Endometrium (tissue), 2 donors: ENCODE results near the gene BMPR1B.
"Not testable (repeated sequence)": the region's sequence is repeated elsewhere in the genome, so short reads cannot be mapped to it uniquely, and the experiment has no call there.

ENCODE experiments used
- FAIRE-seq: peaks from 2 replicates; lab custom pipeline; 2012; peaks lifted over from hg19 to GRCh38; lab: Jason Lieb, UNC
- donor health status: control.
- donor health status: control.

The BMPR1B gene

GRCh38 chr4:95142932-95143331 is 385.2 kb downstream of the BMPR1B start:
- no peak for FAIRE-seq

GRCh38 chr4:95151255-95151654 is 393.5 kb downstream of the BMPR1B start:
- no peak for FAIRE-seq

DNA sequence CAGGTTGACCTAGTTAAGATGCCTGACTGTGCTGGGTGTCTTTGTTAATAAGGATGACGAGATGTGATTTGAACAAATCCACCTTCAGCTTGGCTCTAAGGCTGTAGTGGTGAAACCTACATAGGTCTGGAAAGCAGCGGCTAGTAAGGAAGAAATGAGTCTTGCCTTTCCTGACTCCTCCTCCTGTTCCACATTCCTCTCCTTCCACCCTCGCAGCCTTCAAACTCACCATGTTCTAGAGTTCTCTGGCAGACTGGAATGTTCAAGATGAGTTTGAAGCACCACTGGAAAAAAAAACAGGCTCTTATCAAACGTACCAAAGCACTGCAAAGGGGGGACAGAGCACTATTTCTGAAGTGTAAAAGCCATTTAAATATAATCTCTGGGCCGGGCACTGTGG is 395.4 kb downstream of the BMPR1B start:
- FAIRE-seq = no peak

DNA sequence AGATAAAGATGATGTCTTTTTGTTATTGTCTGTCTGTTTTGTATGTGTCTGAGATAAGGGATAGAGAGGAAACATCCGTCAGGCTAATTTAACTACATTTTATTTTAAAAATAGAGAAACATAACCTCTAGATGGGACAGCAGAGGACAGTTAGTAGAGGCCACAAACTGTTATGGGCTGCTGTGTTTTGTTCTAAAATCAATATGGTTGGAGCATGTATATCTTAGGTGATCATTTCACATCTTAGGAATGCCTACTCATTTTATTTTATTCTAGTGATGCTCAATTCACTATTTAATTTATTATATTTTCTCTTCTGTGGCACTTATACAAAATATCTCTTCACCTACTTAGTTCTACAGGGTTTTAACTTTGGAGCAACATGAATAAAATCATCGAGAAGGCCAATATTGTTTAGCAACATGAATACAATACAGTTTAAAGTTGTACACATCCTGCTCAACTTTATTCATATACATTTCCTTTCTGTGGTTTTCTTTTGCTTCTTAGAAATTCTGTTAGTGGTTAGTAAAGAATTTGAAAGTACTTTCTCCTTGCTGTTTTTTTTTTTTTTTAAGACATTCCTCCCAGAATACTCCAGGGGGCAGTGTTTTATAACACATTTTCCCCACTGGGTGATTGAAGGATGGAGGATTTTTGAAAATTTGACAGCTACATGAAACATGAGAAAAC is 398.1 kb downstream of the BMPR1B start:
- FAIRE-seq = peak; percentile 89

GRCh38 chr4:95156452-95156765 is 398.7 kb downstream of the BMPR1B start:
- FAIRE-seq = peak; percentile 23

GRCh38 chr4:95157596-95157995 is 399.8 kb downstream of the BMPR1B start:
- FAIRE-seq = no peak

- no peak for FAIRE-seq
Observed at GRCh38 chr4:95158045-95158444, 400.3 kb downstream of the BMPR1B start.

DNA sequence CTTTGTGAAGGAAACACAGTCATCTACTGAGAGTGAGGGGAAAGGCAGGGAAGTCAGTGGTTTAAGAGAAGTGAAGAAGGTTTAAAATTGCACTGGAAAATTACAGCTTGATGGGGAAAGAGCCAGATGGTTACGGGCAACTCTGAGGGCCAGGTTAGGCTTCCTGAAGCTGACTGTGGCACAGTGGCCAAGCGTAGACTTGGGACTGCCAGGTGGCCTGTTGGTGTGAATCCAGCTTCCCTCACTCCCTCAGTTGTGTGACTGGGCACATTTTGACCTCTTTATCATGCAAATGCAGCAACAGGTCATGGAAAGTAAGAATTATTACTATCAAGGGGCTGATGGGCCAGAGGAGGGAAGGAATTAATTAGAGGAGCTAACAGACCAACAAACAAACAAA is 400.9 kb downstream of the BMPR1B start:
- no peak for FAIRE-seq

DNA sequence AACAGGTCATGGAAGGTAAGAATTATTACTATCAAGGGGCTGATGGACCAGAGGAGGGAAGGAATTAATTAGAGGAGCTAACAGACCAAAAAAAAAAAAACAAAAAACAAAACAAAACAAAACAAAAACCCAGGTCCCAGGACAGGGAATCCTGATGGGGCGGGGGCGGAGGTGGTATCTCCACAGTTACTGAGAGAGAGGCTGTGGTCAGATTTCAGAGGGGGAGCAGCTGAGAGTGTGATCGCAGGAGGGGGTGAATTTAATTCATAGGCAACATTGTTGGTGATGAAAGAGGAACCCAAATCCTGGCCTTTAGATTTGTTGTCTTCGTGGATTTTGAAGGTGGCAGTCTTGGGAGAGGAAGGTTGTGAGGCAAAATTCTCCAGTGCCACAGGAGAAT is 401.6 kb downstream of the BMPR1B start:
- no peak for FAIRE-seq

GRCh38 chr4:95161781-95162469 is 404.2 kb downstream of the BMPR1B start:
- FAIRE-seq = no peak

DNA sequence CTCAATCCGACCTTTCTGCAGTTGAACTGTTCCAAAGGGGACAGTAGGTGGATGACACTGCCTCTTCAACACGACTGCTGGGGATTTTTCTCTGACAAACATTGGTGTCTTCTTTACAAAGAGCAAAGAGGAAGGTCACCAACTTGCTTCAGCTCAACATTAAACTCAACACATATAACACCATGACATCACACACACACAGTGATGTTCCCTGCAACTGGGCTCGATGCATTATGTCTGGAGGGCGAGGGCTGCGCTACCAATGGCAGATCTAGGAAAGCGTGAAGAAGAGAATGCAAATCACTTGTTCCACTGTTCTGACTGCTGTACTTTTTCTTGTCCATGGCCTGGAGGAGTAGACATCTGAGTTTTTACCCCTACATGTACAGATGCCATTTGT is 405.1 kb downstream of the BMPR1B start:
- FAIRE-seq = no peak

DNA sequence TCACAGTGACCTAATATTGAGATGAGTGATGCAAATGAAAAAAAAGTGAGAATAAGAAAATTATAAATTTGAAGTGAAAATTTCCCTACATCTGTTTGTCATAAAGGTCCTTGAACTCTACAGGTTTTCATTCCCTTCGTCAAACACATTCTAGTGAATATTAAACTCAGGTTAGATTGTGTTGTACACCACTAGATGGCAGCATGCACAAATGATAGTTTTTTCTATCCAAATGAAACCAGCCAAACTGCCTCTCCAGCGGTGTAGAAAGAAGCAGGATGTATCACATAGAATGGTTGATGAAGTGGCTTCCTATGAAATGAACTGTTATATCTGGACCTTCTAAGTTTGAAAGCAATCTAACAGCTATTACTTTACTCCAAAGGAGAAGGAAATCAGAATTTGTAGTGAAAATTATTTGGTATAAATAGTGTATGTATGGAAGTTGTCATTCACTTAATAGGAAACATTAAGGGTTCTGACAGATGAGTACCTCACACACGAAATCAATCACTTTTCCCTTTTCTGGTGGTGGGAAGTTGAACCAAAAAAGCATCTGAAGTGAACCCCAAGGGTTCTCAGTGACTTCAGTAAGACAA is 408.3 kb downstream of the BMPR1B start:
- FAIRE-seq = peak; percentile 97

- no peak for FAIRE-seq
Observed at GRCh38 chr4:95167805-95168204, 410.1 kb downstream of the BMPR1B start.

DNA sequence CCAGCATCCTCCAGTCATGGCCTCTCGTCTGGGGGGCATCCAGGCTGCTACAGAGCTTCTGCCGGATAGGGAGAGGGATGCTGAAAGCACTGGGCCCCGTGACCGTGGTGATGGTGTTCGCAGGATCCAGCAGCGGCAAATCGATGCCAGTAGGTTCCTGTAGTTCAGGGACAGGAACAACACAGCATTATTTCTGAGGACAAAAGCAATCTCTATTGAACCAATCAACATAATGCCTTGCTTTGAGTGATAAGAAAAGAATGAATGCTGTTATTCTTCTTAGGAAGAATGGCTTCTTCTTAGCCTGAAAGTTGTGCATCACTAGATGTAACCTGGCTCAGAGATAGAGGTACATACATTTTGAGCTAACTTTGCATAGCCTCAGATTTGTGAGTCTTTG is 412.4 kb downstream of the BMPR1B start:
- no peak for FAIRE-seq

DNA sequence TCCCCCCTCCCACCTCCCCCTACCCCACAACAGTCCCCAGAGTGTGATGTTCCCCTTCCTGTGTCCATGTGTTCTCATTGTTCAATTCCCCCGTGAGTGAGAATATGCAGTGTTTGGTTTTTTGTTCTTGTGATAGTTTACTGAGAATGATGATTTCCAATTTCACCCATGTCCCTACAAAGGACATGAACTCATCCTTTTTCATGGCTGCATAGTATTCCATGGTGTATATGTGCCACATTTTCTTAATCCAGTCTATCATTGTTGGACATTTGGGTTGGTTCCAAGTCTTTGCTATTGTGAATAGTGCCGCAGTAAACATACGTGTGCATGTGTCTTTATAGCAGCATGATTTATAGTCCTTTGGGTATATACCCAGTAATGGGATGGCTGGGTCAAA is 413.6 kb downstream of the BMPR1B start:
- not testable (repeated sequence) for FAIRE-seq

DNA sequence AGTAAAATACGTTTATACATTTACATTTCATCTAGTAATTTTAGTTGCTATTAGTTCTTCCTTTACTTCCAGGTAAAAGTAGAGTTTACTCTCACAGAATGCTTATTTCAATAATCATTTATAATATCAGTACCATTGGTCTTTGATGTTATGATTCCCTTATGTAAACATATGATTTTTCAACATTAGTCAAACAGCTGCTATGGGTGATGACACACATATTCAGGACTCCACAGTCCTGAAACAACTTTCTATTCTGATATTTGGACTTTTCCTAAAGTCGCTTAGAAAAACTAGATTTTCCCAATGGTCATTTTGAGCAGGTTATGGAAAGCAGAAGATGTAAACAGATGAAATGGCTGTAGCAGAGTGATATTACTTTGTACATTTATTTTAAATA is 421.2 kb downstream of the BMPR1B start:
- FAIRE-seq = no peak

- FAIRE-seq = no peak
Observed at GRCh38 chr4:95180531-95181242, 422.9 kb downstream of the BMPR1B start.

DNA sequence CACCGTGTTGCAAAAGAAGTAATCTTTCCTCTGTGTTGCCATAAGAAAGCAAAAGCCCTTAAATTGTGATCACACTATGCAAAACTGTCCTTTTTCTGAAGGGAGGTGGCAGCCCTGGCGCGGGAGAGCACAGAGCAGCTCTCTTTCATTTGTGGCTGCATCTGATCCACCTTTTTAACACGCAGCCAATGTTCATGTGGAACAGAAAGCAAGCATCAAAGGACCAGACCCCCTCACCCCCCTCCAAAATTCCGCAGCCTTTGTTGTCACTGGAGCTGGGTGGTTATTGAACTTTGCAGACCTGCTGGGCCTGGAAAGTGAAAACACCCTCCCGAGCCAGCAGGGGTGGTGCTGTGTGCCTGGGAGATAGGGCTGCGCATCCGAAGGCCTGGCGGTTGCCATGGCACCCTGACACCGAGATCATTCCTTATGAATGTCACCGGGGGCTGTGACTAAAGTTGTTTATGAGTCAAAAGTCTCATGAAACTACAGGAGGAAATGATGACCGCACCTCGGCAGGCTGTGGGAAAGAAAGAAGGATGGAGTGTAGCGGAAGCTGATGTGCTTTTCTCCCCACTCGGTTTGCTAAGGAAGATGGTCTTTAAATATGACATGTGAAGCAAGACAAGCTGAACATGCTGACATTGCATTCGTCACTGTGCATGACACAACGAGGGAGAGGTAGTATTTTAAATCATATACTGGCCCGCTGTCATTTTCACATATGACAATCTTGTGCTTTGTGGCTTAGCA is 423.7 kb downstream of the BMPR1B start:
- FAIRE-seq = no peak

GRCh38 chr4:95181996-95182306 is 424.2 kb downstream of the BMPR1B start:
- FAIRE-seq = no peak

DNA sequence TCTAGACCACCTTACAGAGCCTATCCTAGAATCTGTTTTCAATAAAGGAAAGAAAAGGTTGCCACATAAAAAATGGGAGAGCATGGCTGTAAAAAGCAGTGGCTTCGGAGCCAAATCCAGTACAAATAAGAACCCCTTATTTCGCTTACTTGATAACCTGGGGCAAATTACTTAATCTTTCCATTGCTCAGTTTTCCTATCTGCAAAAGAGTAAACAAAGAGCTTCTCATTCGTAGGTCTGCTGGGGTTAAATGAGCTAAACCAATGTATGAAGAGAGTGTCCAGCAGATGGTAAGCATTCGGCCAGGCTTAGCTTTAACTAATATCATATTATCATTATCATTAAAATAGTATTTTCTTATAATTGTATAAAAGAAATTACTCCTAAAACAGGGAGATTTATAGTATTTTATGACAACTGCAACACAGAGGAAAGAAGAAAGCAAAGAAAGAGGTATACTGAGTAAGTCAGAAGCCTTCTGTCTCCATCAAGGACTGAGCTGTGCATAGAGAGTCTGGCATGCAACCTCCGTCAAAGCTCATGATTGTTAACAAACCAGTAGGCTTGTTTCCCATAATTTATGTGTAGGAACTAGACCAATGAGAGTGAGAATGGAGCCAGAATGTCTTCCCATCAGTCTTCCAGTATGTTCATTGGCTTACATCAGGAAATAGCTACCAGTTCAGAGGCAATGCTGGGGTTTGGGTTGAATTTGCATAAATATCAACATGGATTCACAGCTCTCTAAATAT is 426.1 kb downstream of the BMPR1B start:
- FAIRE-seq = no peak

GRCh38 chr4:95186666-95187065 is 428.9 kb downstream of the BMPR1B start:
- FAIRE-seq = no peak
